ENCODE measurements around the gene TCF12. TPM values are rescaled to one million over a fixed set of nuclear protein-coding genes. Genes with fewer than 3 reads are reported as not detected.

The TCF12 gene
- total RNA-seq, 1 donor from 2014 or later, result 78.6 TPM

DNA sequence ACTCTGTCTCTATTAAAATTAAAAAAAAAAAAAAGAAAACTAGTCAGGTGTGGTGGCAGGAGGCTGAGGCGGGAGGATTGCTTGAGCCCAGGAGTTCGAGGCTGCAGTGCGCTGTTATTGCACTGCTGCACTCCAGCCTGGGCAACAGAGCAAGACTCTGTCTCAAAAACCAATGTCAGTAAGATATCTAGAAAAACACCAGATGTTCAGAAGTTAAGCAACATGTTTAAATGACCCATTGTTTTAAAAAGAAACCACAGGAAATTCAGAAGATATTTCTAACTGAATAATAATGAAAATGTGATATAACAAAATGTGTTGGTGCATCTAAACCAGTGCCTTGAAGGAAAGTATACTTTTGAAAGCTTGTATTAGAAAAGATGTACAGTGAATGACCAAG, 254.5 kb downstream of the TCF12 start:
- Mint-ChIP-seq H3K4me1 (peaks cover 2% of the 10 kb centered on the region), H3K27ac (no peak overlapping the region), H3K9me3 (peaks cover 8% of the 10 kb centered on the region), H3K27me3 (no peaks in the 10 kb centered on the region), H3K36me3 (ENCODE audit: low read depth) (peaks cover 12% of the 10 kb centered on the region), H3K4me3 (no peak overlapping the region)
- intact Hi-C loops (cut with micrococcal nuclease), result no loop called here
- no peak for DNase-seq

GRCh38 chr15:57183041-57183440, 264.6 kb downstream of the TCF12 start:
- no peak for DNase-seq
- Mint-ChIP-seq H3K4me1 (no peaks in the 10 kb centered on the region), H3K27ac (no peak overlapping the region), H3K4me3 (no peak overlapping the region), H3K36me3 (ENCODE audit: low read depth) (peaks cover 19% of the 10 kb centered on the region), H3K27me3 (no peaks in the 10 kb centered on the region), H3K9me3 (no peaks in the 10 kb centered on the region)
- intact Hi-C loops (cut with micrococcal nuclease), result no loop called here

GRCh38 chr15:57183614-57184344, 265.3 kb downstream of the TCF12 start:
- intact Hi-C loops (cut with micrococcal nuclease), result no loop called here
- Mint-ChIP-seq H3K36me3 (ENCODE audit: low read depth) (peaks cover 19% of the 10 kb centered on the region), H3K9me3 (no peaks in the 10 kb centered on the region), H3K4me1 (no peaks in the 10 kb centered on the region), H3K27ac (no peak overlapping the region), H3K27me3 (no peaks in the 10 kb centered on the region), H3K4me3 (no peak overlapping the region)
- DNase-seq, result no peak

GRCh38 chr15:57184502-57184901, 266.1 kb downstream of the TCF12 start:
- no peak for DNase-seq

DNA sequence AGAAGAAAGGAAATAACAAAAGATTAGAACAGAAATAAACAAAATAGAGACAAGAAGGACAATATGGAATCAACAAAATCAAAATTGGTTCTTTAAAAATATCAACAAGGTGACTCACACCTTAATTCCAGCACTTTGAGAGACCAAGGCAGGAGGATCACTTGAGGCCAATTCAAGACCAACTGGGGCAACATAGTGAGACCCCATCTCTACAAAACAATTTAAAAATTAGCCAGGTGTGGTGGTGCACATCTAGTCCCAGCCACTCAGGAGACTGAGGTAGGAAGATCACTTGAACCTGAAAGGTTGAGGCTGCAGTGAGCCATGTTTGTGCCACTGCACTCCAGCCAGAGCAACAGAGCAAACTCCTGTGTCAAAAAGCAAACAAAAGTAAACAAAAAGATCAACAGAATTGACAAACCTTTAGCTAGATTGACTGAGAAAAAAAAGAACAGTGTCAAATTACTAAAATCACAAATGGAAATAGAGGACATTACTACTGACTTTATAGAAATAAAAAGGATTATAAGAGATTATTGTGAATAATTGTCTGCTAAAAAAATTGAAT, 267.1 kb downstream of the TCF12 start:
- Mint-ChIP-seq H3K27ac (no peak overlapping the region), H3K9me3 (no peaks in the 10 kb centered on the region), H3K36me3 (ENCODE audit: low read depth) (peaks cover 19% of the 10 kb centered on the region), H3K4me1 (no peaks in the 10 kb centered on the region), H3K4me3 (no peak overlapping the region), H3K27me3 (no peaks in the 10 kb centered on the region)
- intact Hi-C loops (cut with micrococcal nuclease), result no loop called here
- DNase-seq, result no peak

More at GRCh38 chr15:57184502-57184901, 266.1 kb downstream of the TCF12 start:
- no peak overlapping the region for H3K4me3 Mint-ChIP-seq
- H3K36me3 Mint-ChIP-seq (ENCODE audit: low read depth), result peaks cover 19% of the 10 kb centered on the region
- H3K4me1 Mint-ChIP-seq, result no peaks in the 10 kb centered on the region
- intact Hi-C loops (cut with micrococcal nuclease), result no loop called here
- no peaks in the 10 kb centered on the region for H3K27me3 Mint-ChIP-seq
- no peak overlapping the region for H3K27ac Mint-ChIP-seq
- no peaks in the 10 kb centered on the region for H3K9me3 Mint-ChIP-seq

GRCh38 chr15:57189466-57189865, 271.0 kb downstream of the TCF12 start:
- H3K4me1 Mint-ChIP-seq, result no peaks in the 10 kb centered on the region
- intact Hi-C loops (cut with micrococcal nuclease), result no loop called here
- no peak overlapping the region for H3K27ac Mint-ChIP-seq
- DNase-seq, result no peak
- no peaks in the 10 kb centered on the region for H3K27me3 Mint-ChIP-seq
- H3K4me3 Mint-ChIP-seq, result no peak overlapping the region
- no peaks in the 10 kb centered on the region for H3K9me3 Mint-ChIP-seq
- H3K36me3 Mint-ChIP-seq (ENCODE audit: low read depth), result peaks cover 29% of the 10 kb centered on the region

GRCh38 chr15:57190208-57190607, 271.8 kb downstream of the TCF12 start:
- no peaks in the 10 kb centered on the region for H3K27me3 Mint-ChIP-seq
- DNase-seq, result no peak
- H3K27ac Mint-ChIP-seq, result no peak overlapping the region
- no peaks in the 10 kb centered on the region for H3K4me1 Mint-ChIP-seq
- H3K9me3 Mint-ChIP-seq, result no peaks in the 10 kb centered on the region
- peaks cover 27% of the 10 kb centered on the region for H3K36me3 Mint-ChIP-seq (ENCODE audit: low read depth)
- H3K4me3 Mint-ChIP-seq, result no peak overlapping the region
- intact Hi-C loops (cut with micrococcal nuclease), result no loop called here

DNA sequence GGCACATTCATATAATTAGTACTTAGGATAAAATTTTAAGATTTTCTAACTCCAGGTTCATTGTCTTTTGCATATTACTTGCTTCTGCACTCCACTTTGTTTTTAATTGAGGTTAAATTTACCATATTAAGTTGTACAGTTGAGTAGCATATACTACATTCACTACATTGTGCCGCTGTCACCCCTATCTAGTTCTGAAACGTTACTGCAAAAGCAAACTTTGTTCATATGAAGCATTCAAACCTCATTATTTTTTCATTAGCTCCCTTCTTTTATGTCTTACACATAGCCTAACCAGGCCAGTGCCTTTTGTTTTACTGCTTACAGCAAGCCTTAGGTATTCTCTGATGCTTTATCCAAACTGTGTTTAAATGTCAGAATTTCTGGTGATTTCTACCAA, 274.7 kb downstream of the TCF12 start:
- intact Hi-C loops (cut with micrococcal nuclease), result no loop called here
- Mint-ChIP-seq H3K9me3 (no peaks in the 10 kb centered on the region), H3K27ac (no peak overlapping the region), H3K27me3 (no peaks in the 10 kb centered on the region), H3K4me3 (no peak overlapping the region), H3K4me1 (no peaks in the 10 kb centered on the region), H3K36me3 (ENCODE audit: low read depth) (peaks cover 18% of the 10 kb centered on the region)
- DNase-seq, result no peak

DNA sequence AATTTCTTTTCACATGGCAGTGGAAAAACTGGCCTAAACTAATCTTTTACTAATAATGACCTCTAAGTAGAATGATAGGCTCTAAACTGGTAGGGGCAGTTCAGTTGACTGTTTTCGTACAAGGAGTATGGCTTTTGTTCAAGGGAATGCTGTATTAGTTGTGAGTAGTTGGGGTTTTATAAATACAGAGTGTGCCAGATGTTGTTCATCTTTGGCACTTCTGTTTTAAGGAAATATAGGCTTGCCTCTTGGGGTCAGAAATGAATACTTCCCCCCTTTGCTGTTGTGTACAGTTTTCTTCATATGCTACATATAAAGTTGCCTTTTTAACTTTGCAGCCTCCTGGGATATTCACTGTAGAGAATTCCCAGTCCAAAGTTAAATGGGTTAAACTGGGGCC, 276.9 kb downstream of the TCF12 start:
- no peak for DNase-seq
- Mint-ChIP-seq H3K27ac (no peak overlapping the region), H3K27me3 (no peaks in the 10 kb centered on the region), H3K9me3 (no peaks in the 10 kb centered on the region), H3K4me1 (no peaks in the 10 kb centered on the region), H3K36me3 (ENCODE audit: low read depth) (peaks cover 18% of the 10 kb centered on the region), H3K4me3 (no peak overlapping the region)
- intact Hi-C loops (cut with micrococcal nuclease), result no loop called here

DNA sequence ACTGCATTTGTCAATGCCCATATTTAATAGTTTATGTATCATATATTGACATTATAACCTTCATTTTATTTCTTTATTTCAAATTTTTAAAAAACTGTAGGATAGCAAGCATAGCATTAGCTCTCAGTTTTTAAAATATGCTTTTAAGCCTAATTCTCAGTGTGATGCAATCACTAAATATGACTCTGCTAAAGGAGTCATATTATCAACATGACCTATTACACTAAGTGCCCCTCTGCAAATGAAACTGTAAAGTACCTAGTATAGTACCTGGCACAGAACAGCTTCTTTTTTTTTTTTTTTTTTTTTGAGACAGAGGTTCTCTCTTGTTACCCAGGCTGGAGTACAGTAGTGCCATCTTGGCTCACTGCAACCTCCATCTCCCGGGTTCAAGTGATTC, 278.4 kb downstream of the TCF12 start:
- DNase-seq, result no peak
- Mint-ChIP-seq H3K9me3 (no peaks in the 10 kb centered on the region), H3K27ac (no peak overlapping the region), H3K27me3 (no peaks in the 10 kb centered on the region), H3K36me3 (ENCODE audit: low read depth) (peaks cover 18% of the 10 kb centered on the region), H3K4me3 (no peak overlapping the region), H3K4me1 (peaks cover 6% of the 10 kb centered on the region)
- intact Hi-C loops (cut with micrococcal nuclease), result no loop called here

GRCh38 chr15:57198131-57198530, 279.7 kb downstream of the TCF12 start:
- Mint-ChIP-seq H3K36me3 (ENCODE audit: low read depth) (peaks cover 15% of the 10 kb centered on the region), H3K9me3 (no peaks in the 10 kb centered on the region), H3K4me1 (peaks cover 7% of the 10 kb centered on the region), H3K27me3 (no peaks in the 10 kb centered on the region), H3K27ac (no peak overlapping the region), H3K4me3 (no peak overlapping the region)
- intact Hi-C loops (cut with micrococcal nuclease), result no loop called here
- DNase-seq, result no peak

DNA sequence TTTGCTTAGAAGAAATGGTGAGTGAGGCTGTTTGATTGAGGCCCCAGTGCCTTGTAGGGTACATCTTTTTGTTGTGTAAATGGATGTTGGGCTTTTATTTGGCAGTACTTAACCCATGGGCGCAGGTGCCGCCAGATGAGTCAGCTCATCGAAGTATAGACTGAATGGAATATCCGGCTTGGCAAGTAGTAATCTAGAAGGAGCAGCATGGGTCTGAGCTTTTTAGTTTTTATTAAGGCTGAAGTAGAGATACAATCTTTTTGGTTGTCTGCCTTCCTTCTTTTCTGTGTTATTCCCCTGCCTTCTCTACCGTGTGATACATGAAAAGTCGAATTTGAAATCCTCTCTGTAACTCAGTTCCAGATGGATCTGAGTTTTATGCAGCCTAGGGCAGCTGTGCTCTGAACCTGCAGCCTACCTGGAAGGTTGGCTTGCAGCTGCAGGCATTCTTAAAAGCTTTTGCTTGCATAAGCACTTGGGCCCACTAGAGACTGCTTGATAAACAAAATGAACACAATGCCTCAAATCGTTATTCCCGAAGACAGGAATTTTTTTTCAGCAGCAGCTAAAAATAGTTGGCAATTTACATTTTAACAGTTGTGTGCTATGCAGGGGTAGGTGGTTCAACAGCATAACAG, 280.3 kb downstream of the TCF12 start:
- intact Hi-C loops (cut with micrococcal nuclease), result no loop called here
- peaks cover 7% of the 10 kb centered on the region for H3K4me1 Mint-ChIP-seq
- H3K27ac Mint-ChIP-seq, result no peak overlapping the region
- H3K4me3 Mint-ChIP-seq, result no peak overlapping the region
- DNase-seq, result no peak
- H3K36me3 Mint-ChIP-seq (ENCODE audit: low read depth), result peaks cover 10% of the 10 kb centered on the region
- no peaks in the 10 kb centered on the region for H3K9me3 Mint-ChIP-seq
- H3K27me3 Mint-ChIP-seq, result no peaks in the 10 kb centered on the region

GRCh38 chr15:57201578-57201977, 283.1 kb downstream of the TCF12 start:
- DNase-seq, result no peak
- no peaks in the 10 kb centered on the region for H3K27me3 Mint-ChIP-seq
- no peak overlapping the region for H3K27ac Mint-ChIP-seq
- intact Hi-C loops (cut with micrococcal nuclease), result no loop called here
- peaks cover 7% of the 10 kb centered on the region for H3K4me1 Mint-ChIP-seq
- no peak overlapping the region for H3K4me3 Mint-ChIP-seq
- no peaks in the 10 kb centered on the region for H3K9me3 Mint-ChIP-seq
- peaks cover 7% of the 10 kb centered on the region for H3K36me3 Mint-ChIP-seq (ENCODE audit: low read depth)

DNA sequence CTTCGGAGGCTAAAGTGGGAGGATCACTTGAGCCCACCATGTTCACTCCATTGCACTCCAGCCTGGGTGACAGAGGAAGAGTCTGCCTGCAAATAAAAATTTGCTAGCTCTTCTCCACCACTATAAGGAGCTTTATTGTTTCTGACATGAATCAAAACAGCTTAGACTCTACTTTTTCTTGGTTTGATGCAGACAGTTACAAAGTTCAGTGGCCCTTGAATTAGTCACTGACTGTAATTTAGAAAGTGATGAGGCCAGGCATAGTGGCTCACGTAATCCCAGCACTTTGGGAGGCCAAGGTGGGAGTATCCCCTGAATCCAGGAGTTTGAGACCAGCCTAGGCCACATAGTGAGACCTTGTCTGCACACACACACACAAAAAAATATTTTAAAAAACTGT, 285.5 kb downstream of the TCF12 start:
- Mint-ChIP-seq H3K36me3 (ENCODE audit: low read depth) (no peaks in the 10 kb centered on the region), H3K27me3 (no peaks in the 10 kb centered on the region), H3K4me3 (no peak overlapping the region), H3K9me3 (no peaks in the 10 kb centered on the region), H3K4me1 (peaks cover 7% of the 10 kb centered on the region), H3K27ac (no peak overlapping the region)
- no peak for DNase-seq
- intact Hi-C loops (cut with micrococcal nuclease), result no loop called here

Measured in activated CD4-positive, alpha-beta T cell treated with anti-CD3 and anti-CD28 coated beads, Interleukin-2, amount 10 ng/mL, durations not matched to agents 24 days and 14 days (primary cell).